Measurements from ENCODE around the gene PQBP1.
"Not testable (repeated sequence)": the region's sequence is repeated elsewhere in the genome, so short reads cannot be mapped to it uniquely, and the experiment has no call there.

PQBP1 gene, protein sequence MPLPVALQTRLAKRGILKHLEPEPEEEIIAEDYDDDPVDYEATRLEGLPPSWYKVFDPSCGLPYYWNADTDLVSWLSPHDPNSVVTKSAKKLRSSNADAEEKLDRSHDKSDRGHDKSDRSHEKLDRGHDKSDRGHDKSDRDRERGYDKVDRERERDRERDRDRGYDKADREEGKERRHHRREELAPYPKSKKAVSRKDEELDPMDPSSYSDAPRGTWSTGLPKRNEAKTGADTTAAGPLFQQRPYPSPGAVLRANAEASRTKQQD

DNA sequence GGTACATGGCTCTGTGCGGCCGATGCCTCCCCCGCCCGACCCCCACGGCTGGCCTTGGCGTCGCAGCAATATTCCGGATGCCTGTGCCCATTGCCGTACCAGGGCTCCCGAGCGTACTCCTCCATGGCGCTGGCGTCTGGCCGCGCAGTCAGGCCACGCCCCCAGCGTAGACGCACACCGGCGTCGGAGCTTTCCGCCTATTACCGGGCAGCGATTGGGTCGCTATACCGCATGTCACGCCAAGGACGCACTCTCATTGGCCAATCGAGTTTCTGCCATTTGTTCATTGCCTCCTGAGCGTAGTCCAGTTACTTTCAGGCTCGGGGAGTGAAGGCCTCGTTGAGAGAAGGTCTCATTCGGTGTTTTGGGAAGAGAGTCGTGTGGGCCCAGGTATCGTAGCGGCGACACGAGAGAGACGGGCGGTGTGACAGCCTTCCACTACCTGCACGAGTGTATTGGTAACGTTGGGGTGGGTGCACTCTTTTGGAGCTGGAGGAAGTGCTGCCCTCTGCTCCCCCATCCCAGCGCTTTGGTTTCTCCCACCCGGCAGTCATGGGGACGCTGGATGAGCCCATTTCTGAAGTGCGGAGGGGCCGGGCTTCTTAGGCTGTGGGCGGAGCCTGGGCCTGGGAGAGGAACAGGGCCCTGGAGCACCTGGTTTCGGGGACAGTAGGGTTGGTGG lies at the start of gene PQBP1, which contains the start of gene TIMM17B:
Gene PQBP1 (plus strand): TSS at position 306 of the 682 bp plus-strand sequence. CDS start 580 bp downstream, outside the sequence.
Gene TIMM17B (minus strand): TSS at position 144 of the 682 bp plus-strand sequence. CDS start 19 bp downstream, at position 125.
- peak; percentile 91 for DNase-seq (ENCODE audit: low read depth, low spot score)

DNA sequence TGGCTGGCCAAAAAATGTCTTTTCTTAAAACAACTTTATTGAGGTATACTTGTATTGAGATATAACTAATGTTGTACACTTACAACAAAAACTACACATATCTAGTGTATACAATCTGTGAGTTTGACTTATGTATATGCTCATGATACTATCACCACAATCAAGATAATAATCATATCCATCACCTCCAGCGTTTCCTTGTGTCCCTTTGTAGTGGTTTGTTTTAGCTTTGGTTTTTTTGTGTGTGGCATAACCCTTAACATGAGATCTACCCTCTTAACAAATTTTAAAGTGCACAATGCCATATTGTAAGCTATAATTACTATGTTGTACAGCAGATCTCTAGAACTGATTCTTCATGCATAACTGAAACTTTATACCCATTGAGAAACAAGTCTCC lies 48.9 kb upstream of the PQBP1 start:
- DNase-seq (ENCODE audit: low read depth, low spot score) = no peak

DNA sequence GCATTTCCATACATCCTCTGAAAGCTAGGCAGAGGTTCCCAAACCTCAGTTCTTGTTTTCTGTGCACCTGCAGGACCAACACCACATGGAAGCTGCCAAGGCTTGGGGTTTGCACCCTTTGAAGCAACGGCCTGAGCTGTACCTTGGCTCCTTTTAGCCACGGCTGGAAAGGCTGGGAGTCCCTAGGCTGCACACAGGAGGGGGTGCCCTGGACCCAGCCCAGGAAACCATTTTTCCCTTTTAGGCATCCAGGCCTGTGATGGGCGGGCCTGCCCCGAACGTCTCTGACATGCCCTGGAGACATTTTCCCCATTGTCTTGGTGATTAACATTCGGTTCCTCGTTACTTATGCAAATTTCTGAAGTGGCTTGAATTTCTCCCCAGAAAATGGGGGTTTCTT lies 44.9 kb upstream of the PQBP1 start:
- no peak for DNase-seq (ENCODE audit: low read depth, low spot score)

DNA sequence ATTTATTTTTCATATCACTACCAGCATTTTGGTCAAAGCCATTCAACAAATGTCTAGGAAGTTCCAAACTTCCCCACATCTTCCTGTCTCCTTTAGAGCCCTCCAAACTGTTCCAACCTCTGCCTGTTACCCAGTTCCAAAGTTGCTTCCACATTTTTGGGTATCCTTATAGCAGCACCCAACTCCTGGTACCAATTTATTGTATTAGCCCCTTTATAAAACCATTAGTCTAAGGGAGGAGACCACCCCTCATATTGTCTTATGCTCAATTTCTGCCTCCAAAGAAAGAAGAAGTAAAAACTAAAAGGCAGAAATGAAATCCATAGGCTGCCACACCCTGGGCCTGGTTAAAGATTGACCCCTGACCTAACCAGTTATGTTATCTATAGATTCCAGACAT lies 44.2 kb upstream of the PQBP1 start:
- DNase-seq (ENCODE audit: low read depth, low spot score) = not testable (repeated sequence)

DNA sequence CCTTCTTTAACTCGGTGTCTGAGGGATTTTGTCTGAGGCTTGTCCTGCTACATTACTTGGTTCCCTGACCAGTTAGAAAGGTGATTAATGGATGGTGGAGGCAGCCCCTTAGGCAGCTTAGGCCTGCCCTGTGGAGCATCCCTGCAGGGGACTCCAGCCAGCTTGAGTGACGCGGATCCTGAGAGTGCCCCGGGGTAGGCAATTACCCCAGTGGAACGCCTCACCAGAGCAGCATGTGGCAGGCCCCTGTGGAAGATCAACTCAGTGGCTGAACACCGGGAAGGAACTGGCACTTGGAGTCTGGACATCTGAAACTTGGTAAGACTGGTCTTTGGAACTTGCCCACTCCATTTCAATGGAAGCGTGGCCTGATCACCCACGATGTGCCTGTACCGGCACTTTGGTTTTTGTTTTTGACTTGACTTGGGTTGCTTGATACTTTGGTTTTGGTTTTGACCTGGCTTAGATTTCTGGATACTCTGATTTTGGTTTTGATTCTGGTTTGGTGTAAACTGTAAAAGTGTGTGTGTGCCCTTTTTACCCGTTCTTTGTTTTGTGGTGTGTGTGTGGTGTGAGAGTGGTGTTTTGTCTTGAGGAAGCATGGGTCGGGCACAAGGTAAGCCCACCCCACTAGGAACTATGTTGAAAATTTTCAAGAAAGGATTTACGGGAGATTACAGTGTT lies 43.5 kb upstream of the PQBP1 start:
- DNase-seq (ENCODE audit: low read depth, low spot score) = not testable (repeated sequence)

DNA sequence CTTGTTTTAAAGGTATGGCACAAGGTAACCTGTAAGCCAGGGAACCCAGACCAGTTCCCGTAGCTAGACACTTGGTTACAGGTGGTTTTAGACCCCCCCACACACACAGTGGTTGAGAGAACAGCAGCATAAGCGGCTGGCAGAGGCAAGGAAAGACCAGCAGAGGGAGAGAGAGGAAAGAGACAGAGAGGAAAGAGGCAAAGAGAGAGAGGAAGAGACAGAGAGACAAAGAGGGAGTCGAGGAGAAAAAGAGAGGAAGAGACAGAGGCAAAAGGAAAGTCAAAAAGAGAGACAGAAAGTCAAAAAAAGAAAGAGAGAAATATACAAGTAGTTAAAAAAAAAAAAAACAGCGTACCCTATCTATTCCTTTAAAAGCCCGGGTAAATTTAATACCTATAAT lies 42.8 kb upstream of the PQBP1 start:
- DNase-seq (ENCODE audit: low read depth, low spot score) = no peak

DNA sequence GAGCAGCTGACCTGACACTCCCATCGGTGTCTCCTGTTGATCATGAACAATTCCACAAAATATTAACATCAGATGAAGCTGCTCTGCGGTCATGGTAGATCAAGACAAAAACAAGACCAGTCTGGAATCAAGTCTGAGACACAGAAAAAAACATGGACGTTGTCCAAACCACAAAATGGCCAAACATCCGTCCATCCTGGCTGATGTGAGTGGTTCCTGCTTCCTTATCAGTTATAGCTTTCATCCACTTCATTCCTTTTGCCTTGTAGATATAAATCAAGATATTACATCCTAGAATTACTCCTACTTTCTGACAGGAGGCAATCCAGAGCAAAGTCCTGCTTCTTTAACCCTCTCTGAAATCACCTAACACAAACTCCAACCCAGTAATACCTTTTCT lies 33.5 kb upstream of the PQBP1 start:
- no peak for DNase-seq (ENCODE audit: low read depth, low spot score)

DNA sequence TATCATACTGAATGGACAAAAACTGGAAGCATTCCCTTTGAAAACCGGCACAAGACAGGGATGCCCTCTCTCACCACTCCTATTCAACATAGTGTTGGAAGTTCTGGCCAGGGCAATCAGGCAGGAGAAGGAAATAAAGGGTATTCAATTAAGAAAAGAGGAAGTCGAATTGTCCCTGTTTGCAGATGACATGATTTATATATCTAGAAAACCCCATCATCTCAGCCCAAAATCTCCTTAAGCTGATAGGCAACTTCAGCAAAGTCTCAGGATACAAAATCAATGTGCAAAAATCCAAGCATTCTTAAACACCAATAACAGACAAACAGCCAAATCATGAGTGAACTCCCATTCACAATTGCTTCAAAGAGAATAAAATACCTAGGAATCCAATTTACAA lies 25.7 kb upstream of the PQBP1 start:
- DNase-seq (ENCODE audit: low read depth, low spot score) = not testable (repeated sequence)

DNA sequence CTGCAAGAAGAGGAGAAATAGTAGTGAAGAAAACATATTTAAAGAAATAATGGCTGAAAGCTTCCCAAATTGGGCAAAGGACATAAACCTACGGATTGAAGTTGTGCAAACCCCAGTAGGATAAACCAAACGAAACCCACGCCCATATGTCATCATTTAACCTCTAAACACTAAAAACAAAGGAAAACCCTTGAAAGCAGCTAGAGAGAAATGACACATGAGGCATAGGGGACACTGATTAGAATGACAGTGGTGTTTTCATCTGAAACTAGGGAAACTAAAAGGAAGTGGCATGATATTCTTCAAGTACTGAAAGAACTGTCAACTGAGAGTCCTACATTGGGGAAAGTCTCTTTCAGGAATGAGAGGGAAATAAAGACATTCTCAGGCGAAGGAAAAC lies 20.8 kb upstream of the PQBP1 start:
- DNase-seq (ENCODE audit: low read depth, low spot score) = not testable (repeated sequence)

DNA sequence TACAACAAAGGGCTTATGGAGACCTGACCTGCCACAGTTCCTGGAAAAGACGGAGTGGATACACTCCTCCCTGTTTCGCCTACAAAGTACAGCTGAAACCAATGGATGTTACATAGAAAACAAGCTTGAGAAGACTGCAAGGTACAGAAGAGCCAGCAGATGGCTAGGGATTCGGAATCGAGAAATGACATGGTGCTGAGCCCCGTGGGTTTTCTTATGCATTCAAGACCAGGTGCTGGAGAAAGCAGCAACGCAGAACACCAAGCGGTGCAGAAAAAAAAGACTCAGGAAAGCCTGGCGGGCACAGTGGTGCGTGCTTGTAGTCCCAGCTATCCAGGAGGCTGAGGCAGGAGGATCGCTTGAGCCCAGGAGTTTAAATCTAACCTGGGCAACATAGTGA lies 14.0 kb upstream of the PQBP1 start:
- no peak for DNase-seq (ENCODE audit: low read depth, low spot score)

DNA sequence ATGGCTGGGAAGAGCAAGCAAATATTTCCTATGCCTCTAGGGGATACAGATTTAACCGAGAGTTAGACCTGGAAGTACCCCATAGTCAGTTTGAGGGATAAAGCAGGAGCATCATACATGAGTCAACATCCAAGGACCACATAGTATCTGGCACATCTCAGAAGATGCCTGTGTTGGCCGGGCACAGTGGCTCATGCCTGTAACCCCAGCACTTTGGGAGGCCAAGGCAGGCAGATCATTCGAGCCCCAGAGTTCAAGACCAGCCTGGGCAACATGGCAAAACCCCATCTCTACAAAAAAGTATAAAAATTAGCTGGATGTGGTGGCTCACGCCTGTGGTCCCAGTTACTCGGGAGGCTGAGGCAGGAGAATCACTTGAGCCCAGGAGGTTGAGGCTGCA lies 11.1 kb upstream of the PQBP1 start:
- DNase-seq (ENCODE audit: low read depth, low spot score) = not testable (repeated sequence)

DNA sequence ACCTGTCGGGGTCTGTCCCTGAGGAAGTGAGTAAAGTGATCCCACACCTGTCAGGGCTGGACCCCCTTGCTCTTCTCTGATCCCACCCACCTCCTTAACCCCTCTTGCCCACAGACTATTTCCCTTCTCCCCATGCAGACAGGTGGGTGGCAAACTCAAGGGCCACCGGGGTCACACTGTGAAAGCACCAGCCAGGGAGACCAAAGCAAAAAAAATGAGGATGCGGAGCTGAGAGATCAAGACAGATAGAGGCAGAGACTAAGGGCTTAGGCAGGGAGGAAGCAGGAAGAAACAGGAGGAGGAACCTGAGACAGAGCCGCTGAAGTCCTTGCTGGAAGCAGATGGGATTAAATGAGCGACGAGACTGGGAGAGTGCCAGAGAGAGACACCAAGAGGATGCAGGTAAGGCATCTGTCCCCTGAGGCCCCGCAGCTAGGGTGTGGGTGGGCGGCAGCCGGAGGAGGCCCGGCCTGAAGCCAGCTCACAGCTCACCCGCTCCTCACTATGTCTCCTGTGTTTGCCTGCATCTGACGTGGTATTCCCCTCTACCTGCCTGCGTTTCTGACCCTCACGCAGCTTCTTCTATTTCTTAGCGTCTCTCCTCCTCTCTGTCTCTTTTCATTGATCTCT lies 7.3 kb upstream of the PQBP1 start:
- DNase-seq (ENCODE audit: low read depth, low spot score) = no peak

DNA sequence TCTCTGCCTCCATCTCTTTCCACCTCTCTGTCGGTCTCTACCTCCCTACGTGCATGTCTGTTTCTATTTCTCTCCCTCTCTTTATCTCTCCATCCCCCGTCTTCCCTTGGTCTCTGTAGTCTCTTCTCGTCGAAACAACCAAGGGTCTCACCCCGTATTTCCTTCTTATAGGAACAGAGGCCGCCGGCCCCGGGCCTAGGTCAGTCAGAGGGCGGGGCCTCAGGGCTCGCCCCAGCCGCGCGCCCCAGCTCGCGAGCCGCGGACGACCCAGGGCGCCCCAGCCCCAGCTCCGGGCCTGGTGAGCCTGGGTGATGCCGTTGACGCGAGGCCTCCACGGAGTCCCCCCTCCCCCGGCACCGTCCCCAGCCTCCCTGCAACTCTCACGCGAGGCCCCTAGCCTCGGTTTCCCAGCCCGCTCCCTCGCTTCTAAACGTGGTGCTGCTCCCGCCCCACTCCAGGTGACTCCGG lies 6.8 kb upstream of the PQBP1 start:
- no peak for DNase-seq (ENCODE audit: low read depth, low spot score)

DNA sequence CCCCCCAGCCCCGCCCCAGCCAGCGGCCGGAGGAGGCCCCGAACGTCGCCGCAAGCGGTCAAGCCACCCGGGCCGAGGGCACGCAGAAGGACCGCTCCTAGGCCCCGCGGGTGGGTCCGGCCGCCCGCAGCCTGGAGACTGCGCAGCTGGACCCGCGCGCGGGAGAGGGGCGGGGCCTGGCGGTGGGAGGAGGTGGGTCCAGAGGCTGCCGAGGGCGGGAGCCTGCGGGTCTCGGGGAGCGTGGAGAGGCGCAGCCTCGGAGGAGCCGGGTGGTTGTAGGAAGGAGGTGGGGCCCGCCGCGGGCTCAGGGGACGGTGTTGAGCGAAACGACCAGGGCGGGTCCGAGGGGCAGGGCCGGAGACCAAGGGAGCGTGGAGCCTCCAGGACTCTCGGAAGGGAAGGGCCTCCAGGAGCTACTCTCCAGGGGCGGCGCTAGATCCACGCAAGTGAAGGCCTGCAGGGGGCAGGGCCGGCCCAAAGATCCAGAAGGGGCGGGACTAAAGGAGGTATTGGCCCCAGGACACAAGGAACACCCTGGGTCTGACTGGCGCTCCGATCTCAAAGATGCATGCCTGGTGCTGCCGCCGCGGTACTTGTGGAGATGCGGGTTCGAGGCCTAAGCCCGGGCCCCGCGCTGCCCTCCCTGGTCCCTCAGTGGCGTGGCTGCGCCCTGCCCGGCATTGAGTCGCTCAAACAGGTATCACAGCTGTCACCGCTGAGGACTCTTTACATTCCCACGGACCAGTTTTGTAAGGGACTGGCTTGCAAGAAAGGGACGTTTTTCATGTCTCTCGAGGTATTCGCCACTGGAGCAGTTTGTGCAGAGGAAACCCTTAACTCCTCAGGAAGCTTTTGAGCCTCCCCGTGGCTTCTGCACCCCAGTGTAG lies 6.1 kb upstream of the PQBP1 start:
- DNase-seq (ENCODE audit: low read depth, low spot score) = no peak

DNA sequence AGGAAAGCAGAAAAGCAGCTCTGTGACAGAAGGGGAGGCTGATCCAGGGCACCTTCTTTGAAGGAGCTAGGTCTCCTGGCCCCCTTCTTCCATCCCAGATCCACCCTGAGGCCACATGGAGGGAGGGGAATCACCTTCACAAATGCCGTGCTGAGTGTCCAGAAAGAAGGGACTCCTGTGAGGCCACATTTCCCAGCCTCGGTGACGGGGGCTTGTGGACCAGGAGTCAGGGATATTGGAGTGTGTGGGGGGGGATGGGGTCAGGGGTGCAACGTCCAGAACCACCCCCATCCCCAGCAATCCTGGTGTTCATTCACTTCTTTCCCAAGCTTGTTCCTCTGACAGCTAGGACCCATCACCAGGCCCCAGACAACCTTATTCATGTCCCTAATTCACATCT lies 4.8 kb upstream of the PQBP1 start:
- DNase-seq (ENCODE audit: low read depth, low spot score) = no peak

DNA sequence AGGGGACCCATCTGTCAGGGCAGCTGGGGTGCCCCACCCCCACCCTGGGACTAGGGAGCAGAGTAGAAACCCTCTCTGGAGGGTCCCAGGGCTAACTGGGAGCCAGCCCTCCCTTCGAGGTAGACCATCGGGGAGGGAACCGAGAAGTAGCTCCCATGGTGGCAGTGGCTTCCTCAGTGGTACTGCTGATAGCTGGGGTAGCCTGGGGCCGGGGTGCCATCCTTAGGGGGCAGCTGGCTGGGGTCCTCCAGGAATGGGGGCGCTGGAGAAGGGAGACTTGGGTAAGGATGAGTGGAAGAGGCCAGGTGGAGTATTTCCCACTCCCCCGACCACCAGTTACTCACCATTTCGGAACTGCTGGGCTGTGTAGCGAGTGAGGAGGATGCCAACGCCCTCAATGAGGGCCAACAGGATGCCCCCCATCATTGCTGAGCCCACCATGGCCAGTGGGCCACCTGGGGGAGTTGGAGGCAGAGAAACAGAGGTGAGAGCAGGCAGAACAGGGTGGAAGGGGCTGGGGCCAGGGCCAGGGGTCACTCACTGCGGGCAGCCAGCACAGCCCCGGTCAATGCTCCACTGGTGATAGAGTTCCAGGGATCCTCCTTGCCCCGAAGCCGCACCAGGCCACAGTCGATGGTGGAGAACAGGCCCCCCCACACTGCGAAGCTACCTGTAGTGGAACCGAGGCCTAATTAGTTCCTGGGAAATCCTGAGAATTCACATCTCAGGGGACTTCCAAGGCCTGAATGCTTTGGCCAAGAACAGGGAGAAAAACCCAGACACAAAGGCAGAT lies 4.0 kb upstream of the PQBP1 start:
- no peak for DNase-seq (ENCODE audit: low read depth, low spot score)

DNA sequence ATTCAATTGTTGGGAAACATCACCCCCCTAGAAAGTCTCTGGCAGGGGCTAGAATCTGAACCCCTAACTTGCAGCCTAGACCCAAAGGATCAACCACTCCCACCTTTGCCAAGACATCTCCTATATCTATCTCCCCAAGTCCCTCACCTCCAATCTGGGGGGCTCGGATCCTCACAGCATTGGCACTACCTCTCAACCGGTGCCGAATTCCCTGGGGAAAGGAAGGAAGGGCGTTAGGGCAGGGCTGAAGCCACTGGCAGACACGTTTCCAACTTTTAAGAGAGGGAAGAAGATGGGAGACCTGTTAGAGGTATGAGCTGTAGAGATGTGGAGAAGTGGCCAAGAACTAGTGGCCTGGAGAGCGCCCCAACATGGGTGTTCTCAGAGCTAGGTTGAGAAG lies 2.8 kb upstream of the PQBP1 start:
- no peak for DNase-seq (ENCODE audit: low read depth, low spot score)

DNA sequence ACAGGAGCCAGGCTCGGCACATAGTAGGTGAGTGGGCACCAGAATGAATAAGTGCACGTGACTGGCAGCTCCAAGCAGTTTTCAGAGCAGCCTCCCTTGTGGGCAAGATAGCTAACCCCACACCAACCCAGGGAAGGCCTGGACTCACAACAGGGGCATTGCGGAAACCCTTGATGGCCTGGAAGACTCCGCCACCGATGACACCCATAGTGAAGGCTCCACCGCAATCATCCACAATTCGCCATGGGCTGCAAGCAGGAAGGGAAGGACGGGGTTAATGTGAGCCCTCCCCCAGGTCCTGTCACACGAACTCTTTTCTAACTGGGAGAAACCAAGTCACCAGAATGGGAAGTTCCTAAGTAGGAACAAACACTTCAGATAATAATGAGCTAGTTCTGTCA lies 1.1 kb upstream of the PQBP1 start:
- DNase-seq (ENCODE audit: low read depth, low spot score) = no peak

DNA sequence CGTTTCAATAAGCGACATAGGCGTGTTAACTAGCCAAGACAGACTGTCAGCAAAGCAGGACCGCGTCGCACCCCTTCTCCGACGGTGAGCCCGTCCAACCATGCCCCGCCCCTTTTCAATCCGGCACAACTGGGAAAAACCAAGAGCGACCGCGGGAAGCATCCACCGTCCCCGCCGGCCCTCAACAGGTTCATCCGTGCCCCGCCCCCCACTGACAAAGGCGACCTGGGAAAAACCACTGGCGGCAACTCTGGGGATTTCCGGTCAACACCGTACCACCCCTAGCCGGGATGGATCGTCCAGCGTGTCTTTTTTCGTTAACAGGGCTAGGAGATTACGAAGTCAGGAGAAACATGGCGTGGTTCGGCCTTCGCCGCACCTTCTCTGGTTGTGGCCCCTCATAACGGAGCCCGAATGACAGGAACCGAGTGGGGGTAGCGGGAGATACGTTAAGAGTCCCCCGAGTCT lies 539 bp upstream of the PQBP1 start:
- no peak for DNase-seq (ENCODE audit: low read depth, low spot score)

DNA sequence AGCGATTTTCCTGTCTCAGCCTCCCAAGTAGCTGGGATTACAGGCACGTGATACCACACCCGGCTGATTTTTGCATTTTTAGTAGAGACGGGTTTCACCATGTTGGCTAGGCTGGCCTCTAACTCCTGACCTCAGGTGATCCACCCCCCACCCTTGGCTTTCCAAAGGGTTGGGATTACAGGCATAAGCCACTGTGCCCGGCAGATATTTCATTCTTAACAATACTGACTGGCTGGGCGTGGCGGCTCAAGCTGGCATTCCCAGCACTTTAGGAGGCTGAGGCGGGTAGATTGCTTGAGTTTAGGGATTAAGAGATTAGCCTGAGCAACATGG lies 1.3 kb downstream of the PQBP1 start:
- no peak for DNase-seq (ENCODE audit: low read depth, low spot score)
